OCI-LY7 (cell line): ENCODE measurements around the gene PGP.

Experiments
- CTCF ChIP-seq: fragments of 200-600 bp; sonication (generic); conservative IDR thresholded peaks from 2 replicates; pipeline ENCODE4 v1.5.1; 2014; ENCODE audit warnings: mild to moderate bottlenecking, antibody characterized with exemption, low read length, moderate library complexity, mixed read lengths
- EZH2phosphoT487 ChIP-seq: fragments of 200-600 bp; sonication (generic); IDR thresholded peaks from 2 replicates; pipeline ENCODE4 v1.6.1; 2018; ENCODE audit warnings: low read depth, borderline replicate concordance, mild to moderate bottlenecking, mixed run types, antibody characterized with exemption, low read length, moderate library complexity, mixed read lengths

GRCh38 chr16:2190659-2191445 is 23.8 kb downstream of the PGP start:
- TF ChIP-seq CTCF (no peak), EZH2phosphoT487 (no peak)
